ENCODE data around the gene GDF10.

DNA sequence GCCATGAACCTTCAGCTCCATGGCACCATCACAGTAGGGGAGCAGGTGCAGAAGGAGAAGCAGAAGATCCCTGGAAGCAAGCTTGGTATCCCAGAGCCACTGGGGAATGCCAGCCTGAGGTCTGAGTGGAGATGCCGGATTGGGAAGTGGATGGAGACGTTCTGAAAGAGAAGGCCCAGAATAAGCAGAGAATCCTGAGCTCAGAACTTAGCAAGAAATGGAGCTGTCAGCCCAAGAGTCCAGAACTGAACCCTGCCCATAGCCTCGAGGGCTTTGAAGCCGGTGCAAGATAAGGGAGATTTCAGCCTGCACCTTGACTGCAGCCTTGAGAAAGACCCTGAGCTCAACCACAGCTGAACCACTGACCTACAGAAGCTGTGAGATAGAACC lies 13.9 kb upstream of the GDF10 start:
- no peak for TF ChIP-seq POLR2A (IDR thresholded peaks at IDR 0.05)
- TF ChIP-seq, protein P1, sequence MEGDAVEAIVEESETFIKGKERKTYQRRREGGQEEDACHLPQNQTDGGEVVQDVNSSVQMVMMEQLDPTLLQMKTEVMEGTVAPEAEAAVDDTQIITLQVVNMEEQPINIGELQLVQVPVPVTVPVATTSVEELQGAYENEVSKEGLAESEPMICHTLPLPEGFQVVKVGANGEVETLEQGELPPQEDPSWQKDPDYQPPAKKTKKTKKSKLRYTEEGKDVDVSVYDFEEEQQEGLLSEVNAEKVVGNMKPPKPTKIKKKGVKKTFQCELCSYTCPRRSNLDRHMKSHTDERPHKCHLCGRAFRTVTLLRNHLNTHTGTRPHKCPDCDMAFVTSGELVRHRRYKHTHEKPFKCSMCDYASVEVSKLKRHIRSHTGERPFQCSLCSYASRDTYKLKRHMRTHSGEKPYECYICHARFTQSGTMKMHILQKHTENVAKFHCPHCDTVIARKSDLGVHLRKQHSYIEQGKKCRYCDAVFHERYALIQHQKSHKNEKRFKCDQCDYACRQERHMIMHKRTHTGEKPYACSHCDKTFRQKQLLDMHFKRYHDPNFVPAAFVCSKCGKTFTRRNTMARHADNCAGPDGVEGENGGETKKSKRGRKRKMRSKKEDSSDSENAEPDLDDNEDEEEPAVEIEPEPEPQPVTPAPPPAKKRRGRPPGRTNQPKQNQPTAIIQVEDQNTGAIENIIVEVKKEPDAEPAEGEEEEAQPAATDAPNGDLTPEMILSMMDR (IDR thresholded peaks at IDR 0.05): no peak

Measured in esophagus squamous epithelium (tissue), 4 donors.